GM18870 (cell line): ENCODE data around the gene DAPK1.
"Not testable (repeated sequence)": the region's sequence is repeated elsewhere in the genome, so short reads cannot be mapped to it uniquely, and the experiment has no call there.

Source experiments
- ATAC-seq: cut with Tn5 transposase; IDR thresholded peaks from one replicate; pipeline ENCODE4 v1.9.1; 2021; ENCODE audit warnings: moderate library complexity; ENCODE audit not compliant: unreplicated experiment

DAPK1 gene

DNA sequence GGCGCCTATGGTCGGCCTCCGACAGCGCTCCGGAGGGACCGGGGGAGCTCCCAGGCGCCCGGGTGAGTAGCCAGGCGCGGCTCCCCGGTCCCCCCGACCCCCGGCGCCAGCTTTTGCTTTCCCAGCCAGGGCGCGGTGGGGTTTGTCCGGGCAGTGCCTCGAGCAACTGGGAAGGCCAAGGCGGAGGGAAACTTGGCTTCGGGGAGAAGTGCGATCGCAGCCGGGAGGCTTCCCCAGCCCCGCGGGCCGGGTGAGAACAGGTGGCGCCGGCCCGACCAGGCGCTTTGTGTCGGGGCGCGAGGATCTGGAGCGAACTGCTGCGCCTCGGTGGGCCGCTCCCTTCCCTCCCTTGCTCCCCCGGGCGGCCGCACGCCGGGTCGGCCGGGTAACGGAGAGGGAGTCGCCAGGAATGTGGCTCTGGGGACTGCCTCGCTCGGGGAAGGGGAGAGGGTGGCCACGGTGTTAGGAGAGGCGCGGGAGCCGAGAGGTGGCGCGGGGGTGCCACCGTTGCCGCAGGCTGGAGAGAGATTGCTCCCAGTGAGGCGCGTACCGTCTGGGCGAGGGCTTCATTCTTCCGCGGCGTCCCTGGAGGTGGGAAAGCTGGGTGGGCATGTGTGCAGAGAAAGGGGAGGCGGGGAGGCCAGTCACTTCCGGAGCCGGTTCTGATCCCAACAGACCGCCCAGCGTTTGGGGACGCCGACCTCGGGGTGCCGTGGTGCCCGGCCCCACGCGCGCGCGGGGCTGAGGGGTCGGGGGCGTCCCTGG lies 561 bp downstream of the DAPK1 start:
- ATAC-seq: no peak

DNA sequence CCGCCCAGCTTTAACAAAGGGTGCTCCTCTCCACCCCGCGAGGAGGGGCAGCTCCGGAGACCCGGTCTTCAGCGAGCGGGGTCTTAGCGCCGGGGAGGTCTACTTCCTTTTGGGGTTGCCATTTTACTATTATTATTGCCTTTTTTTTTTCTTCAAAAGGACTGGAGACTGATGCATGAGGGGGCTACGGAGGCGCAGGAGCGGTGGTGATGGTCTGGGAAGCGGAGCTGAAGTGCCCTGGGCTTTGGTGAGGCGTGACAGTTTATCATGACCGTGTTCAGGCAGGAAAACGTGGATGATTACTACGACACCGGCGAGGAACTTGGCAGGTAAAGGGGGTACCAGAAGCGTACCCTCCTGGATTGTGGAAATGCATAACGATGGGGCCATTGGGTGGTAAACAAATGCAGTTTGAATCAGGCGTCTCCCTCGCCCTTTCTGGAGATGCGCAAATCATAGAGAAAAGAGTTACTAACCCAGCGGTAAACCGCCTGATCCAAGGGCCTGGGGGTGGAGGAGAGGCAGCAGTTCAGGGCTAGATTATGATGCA lies 1.2 kb downstream of the DAPK1 start:
- no peak for ATAC-seq

DNA sequence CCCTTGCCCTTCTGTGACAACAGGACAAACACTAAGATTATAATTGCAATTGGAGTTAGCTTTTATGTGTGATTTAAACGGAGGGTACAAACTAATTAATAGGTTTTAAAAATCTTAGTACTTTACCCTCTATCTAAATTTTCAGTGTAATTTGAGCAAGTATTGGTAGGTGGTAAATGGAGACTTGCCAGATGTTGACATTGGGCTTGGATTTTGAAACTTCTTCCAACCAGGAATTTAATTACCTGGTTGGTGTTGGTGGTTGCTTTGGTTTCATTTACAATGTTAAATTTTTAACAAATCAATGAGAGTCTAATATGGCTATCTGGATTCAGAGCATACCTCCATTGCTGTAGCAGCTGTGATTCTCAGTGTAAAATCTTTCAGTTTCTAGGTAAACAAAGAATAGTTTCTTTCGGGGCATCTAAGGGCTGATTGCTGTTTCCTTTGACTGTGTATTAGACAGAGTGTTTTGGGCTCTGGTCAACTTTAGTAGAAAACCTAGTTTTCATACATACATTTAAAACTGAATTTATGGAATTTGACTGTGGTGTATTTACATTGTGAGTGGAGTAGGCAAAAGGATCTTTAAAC lies 1.9 kb downstream of the DAPK1 start:
- peak; percentile 53 for ATAC-seq

DNA sequence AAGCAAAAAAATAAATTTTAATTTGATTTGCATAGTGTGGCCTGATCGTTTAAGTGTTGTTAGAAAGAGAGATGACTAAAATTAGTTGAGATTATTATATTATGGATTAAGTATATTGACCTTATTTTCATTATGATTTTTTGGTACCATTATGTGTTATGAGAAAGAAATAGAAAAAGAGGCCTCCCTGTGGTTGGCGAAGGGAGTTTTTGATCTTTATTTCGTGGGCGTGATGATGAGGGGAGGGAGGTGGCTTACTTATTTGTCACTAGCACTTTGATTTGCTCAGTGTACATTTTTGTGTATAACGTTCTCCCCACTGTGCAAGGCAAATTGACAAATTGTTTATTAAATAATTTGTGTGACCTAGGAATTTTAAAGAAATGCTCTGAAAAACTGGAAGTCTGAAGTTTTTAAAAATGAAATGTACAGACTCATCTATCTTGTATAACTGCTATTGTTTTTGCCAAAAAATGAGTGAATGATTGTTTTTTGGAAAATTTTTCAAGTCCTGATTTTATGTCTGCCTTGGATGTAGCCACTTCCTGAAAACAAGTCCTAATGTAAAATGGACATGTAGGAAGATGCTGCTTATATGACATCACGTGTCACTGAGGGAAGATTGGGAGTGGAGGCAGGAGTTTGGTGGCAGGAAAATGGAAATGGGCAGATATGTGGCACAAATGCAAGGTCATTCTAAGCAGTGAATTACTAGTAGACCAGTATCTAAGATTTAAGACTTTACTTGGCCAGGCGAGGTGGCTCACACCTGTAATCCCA lies 3.0 kb downstream of the DAPK1 start:
- ATAC-seq: no peak

DNA sequence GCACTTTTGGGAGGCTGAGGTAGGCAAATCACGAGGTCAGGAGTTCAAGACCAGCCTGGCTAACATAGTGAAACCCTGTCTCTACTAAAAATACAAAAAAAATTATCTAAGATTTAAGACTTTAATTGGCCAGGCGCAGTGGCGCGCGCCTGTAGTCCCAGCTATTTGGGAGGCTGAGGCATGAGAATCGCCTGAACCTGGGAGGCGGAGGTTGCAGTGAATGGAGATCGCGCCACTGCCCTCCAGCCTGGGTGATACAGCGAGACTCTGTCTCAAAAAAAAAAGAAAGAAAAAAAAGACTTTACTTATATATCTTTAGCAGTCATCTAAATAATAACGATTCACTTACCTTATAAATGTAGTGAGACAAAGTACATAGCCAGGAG lies 3.6 kb downstream of the DAPK1 start:
- not testable (repeated sequence) for ATAC-seq

DNA sequence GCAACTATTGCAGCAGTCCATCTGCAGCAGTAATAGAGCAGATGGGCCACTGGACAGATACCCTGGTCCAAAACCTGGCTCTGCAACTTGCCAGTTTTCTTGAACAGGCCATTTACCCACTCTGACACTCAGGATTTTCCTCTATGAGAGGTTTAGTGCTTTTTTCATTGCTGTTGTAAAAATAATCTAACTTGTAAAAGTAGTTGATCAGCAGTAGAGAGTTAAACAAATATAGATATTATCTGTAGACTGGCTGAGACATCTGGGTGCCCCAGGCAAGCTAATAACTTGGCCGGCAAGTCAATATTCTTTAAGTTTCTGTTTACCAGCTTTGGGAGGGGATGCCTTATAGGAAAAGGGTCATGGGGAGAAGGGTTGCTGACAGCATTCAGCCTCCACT lies 4.1 kb downstream of the DAPK1 start:
- no peak for ATAC-seq

DNA sequence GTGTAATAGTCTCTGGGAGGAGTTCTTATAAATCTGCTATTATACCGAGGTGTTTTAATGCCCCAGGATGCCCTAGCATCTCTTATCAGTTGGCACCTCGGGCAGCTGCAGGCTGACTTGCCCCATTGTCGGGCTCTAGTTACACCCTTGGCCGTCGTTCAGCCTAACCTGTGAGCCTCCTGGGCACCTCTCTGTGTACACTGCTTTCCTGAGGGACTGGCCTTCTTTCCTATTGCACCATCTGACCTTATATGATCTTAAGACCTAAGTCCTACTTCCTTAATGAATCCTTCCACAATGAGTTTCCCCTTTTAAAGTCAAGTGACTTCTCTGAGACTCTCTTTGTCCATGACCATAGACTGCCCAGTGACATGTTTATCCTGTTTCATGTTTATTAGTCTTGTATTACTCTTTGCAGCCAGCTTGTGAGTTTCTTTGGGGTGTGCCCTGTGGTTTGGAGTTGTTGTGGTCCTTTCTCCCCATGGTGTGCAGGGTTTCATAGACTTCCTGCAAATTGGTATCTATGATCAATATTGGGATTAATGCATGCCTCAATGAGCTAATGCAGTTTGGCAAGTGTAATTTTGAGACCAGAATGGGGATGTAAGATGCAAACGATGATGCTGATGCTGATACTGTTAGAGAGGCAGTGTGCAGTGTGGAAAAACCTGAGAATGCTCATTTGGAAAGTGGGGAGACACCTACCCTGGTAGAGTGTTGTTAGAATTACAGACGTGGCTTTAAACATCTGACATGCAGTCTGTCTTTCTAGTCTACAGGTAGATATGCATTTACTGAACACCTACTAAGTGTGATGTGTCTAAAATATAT lies 4.9 kb downstream of the DAPK1 start:
- ATAC-seq: no peak

DNA sequence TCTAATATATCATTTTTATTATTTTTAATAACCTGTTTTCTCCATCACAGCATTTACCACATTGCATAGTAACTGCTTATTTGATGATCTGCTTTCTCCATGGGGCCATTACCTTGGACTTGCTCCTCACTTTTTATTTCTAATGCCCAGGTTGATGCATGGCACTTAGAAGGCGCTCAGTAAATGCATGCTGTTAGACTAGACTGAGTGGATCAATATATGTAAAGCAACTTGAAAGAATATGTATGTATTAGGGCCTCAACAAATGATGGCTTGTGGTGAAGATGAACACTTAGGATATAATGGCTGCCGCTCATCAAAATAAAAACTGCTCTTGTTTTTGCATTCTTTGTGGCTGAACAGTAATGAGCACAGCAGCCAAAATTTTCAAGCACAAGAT lies 5.8 kb downstream of the DAPK1 start:
- ATAC-seq: no peak

DNA sequence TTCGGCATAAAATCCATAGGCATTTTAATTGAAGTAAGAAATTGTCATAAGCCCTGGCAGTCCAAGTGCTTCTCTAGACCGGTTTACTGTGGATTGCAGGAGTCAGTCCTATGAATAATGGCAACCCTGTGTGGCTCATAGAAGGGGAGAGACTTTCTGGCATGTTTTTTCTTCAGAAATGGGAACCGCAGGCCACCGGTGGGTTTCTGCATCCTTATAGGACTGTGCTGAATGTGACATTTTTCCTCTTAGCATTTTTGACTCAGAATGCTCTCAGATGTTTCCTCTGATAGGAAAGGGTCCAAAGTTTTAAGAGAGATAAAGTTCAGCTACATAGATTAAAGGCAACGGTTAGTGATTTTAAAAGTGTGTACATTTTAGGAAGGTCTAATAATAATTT lies 6.3 kb downstream of the DAPK1 start:
- no peak for ATAC-seq

DNA sequence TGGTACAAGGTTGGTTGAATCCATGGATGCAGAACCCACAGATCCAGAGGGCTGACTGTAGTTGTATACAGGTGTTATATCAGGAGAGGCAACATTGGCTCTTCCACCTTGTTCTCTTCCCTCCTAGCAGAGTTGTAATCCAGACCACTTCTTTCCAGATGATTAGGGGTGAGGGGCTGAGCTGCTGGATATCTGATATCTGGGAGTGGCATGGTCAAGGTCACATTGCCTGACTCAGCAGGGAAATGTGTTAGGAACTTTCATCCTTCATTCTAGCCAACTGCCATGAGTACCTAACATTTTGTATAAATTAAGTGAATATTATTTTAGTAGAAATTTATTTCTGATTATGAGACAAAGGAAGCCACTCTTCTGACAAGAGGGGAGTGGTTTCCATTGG lies 7.3 kb downstream of the DAPK1 start:
- ATAC-seq: no peak

DNA sequence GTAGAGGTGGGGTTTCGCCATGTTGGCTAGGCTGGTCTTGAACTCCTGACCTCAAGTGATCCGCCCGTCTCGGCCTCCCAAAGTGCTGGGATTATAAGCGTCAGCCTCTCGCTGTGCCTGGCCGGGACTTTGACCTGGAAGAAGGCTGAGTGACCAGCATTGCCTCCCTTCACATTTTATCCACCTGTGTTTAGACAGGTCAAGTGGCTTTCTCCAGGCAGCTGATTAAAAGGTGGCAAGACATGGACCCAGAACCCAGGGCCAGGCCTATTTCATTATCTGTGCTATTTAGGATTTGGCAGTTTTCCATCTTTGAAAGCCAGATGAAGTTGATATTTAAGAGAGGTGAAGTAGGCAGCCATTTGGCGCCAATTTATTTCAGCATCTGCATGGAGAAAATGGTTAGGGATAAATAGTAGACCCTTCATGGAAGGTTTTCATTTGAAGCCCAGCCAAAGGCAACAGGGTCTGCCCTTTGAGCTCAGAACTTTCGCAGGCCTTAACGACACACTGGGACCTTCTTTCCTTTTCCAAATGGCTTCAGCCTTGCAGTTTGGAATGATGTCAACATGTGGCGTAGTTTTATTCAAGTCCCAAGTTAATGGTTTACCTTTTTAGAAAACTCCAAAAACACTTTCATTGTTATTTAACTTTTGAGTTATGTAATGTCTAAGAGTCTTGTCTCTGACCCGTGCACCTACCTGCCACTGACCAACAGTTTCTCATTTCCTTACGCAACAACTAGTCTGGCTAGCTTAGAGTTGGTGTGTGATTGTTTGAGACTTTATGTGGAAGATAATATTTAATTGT lies 8.4 kb downstream of the DAPK1 start:
- ATAC-seq: no peak

DNA sequence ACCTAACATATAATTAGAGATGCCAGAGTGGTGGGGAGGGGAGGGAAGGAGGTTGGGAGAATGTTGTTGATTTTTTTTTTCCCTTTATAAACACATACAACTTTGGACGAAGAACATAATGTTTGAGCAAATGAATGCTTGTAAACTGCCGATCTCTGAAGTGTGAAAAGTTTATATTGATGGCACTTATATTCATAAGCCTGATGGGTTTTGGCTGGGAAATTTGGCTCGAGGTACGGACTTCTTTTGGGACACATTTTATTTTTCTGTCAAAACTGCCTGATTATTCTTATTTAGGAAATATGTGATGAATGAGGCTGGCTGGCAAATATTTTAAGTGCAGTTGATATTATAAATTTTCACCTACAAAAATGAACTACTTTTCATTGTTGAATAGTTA lies 9.9 kb downstream of the DAPK1 start:
- ATAC-seq: no peak

DNA sequence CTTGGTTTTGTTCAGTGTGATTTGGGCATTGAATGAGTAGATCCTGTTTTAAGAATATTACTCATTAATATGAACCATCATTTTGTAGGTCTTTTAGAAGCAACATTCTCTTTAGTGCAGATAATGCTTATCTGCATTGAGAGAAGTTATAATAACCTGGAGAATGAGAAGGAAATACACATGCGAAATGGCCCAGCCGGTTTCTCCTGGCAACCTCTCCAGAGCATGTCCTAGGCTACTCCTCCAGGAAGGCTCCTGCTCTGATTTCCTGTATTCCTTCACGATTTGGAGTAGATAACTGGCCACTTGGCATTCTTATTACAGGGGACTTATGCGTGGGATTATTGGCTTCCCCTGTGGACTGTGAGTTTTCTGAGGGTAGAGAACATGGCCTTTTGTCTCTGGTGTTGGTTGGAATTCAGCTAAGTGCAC lies 12.6 kb downstream of the DAPK1 start:
- ATAC-seq: no peak

DNA sequence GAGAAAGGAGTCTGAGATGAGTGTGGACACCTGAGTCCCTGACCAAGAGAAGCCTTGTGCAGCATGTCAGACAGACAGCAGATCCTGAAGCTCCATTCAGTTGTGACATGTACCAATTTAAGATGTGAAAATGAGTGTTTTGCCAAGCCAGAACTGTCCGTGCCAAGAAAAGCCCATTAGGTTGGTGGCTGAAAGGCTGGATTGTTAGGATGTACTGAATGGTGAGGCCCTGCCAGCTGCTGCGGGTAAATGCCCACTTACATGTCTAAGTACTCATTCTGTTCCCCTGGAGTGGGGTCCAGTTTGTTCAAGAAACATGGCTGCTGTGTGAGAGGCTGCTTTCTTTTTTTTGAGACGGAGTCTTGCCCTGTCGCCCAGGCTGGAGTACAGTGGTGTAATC lies 14.6 kb downstream of the DAPK1 start:
- no peak for ATAC-seq

DNA sequence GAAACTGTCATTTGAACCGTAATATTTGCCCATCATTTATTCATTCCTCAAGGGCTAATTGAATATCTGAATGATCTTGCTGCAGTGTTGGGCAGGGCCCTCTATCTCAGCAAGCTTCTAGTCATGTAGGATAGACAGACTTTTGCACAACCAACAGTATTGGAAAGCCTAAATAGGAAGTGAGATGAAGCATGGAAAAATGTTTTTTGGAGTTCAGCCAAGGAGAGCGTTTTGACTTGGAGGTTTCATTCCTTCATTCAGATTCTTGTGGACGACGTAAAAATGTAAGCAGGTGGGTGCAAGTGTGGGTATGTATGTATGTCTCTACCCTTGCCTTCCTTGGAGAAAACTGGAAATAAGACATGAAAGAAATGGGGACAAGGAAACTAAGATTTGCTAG lies 15.5 kb downstream of the DAPK1 start:
- ATAC-seq: no peak

DNA sequence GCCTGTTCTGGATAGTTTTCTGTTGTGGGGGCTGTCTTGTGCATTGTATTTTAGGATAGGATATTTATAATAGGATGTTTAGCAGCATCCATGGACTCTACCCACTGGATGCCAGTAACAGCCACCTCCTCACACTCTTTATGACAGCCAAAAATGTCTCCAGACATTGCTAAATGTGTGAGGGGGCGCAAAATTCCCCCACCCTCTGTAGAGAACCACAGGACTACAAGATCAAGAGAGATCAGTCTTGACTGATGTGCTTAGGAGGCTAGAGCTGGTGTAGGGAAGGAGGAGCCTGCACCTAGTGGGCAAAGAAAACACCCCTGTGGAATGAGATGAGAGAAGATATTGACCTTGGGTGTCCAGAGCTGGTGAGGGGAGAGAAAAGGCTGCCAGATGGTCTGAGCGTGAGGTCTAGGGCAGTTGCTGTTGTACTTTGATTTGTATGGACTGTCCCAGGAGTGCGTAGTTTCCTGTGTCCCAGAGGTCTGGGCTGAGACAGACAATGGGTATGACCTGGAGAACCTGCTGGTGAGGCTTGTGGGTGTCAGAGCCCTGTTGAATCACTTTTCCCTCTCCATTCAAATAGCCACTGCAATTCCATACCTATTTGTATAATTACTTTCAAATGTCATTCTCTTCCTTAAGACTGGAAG lies 16.3 kb downstream of the DAPK1 start:
- no peak for ATAC-seq

DNA sequence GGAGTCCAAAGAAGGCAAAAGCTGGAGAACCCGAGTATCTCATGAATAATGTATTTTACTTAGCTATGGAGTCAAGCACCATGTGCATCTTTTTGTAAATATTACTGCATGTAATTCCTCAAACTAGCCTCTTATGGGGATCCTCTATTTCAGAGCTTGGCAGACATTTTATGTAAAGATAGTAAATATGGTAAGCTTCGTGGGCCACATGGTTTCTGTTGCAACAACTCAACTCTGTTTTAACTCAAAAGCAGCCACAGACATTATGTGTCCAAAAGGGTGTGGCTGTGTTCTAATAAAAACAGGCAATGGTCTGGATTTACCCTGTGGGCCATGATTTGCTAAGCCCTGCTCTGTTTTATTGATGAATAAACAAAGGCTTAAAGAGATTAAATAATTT lies 17.3 kb downstream of the DAPK1 start:
- ATAC-seq: no peak

DNA sequence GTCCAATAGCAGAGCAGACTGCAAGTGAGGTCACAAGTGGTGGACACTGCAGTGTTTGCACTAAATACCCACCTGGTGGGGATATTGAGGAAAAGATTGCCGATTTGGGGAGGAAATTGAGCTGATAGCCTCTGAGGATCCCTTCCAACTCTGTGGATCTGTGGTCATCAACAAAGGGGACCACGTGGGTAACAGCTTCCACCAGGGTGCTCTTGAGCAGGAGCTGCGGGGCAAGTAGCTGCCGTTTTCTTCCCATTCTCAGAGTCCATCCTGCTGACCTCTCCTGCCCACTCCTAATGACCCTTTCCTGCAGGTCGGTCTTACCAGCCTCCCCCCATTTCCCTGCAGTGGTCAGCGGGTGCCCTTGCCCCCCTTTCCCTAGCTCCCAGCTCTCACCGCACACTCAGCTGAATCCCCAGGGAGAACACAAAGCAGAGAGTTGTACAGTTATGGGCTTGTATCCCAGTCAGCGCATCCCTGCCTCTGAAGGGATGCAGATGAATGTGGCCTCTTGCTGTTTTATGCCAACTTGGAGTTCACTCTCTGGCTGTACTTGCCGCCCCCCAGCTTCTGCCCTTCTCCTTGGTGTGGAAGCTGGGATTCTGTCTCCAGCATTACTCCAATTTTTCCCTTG lies 18.0 kb downstream of the DAPK1 start:
- ATAC-seq: no peak
